HG03460 (cell line): ENCODE results near the gene PHLDA3.
"Not testable (repeated sequence)": the region's sequence is repeated elsewhere in the genome, so short reads cannot be mapped to it uniquely, and the experiment has no call there.

Source experiments
- ATAC-seq: cut with Tn5 transposase; IDR thresholded peaks from one replicate; pipeline ENCODE4 v1.9.1; 2021; ENCODE audit not compliant: unreplicated experiment

Gene PHLDA3

DNA sequence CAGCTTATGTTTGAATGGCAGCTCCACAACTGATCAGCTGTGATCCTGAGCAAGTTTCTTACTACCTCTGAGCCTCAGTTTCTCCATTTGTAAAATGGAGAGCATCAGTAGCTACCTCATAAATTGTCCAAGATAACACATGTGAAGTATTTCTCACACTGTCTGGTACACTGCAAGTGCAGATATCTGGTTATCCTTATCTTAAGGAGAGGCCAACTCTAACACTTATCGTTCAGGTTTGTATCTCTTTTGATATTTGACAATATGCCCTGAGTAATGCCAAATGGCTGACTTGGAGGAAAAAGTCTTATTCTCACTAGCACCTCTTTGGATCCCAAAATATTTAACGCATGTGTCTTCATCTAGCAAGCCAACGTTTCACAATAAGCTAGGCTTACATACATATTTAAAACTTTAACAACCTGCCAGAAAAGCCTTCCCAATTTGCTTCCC lies 35.2 kb upstream of the PHLDA3 start:
- ATAC-seq: no peak

- ATAC-seq: no peak
Observed at GRCh38 chr1:201503397-201504176, 34.6 kb upstream of the PHLDA3 start.

DNA sequence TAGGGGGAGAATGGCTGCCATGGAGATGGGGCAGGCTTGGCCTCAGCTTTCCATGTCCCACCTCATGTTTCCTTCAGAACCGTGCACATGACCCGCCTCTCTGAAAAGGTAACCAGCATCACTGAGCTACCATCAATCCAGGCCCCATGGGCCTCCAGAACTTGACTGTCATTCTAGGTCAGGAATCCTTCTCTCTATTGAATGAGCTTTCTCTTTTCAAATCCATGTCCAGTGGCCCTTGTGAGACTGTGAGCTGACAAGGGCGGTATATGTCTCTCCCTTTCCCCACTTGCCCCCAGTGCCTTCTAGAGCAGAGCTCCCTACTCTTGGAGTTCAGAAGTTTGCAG lies 33.5 kb upstream of the PHLDA3 start:
- no peak for ATAC-seq

GRCh38 chr1:201501812-201502510 lies 33.0 kb upstream of the PHLDA3 start:
- no peak for ATAC-seq

GRCh38 chr1:201501144-201501543 lies 32.2 kb upstream of the PHLDA3 start:
- no peak for ATAC-seq

- no peak for ATAC-seq
Observed at GRCh38 chr1:201500670-201501120, 31.7 kb upstream of the PHLDA3 start.

- no peak for ATAC-seq
Observed at GRCh38 chr1:201499795-201500669, 31.0 kb upstream of the PHLDA3 start.

DNA sequence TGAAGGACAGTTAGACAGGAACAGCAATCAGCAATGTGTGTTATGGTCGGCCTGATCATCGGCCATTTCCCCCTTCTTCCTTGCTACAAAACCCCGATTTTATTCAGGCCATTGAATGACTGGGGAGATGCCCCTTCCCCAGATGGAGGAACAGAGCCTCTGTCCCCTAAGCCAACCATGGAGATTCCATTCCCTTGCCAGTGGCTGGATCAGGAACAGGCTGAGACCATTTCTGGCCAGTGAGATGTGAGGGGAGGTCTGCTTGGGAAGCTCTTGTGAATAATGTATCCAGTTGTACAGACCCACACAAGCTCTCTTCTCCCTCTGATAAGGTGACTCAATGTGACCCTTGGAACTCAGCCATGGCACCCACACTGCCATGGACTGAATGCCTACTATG lies 30.2 kb upstream of the PHLDA3 start:
- no peak for ATAC-seq

DNA sequence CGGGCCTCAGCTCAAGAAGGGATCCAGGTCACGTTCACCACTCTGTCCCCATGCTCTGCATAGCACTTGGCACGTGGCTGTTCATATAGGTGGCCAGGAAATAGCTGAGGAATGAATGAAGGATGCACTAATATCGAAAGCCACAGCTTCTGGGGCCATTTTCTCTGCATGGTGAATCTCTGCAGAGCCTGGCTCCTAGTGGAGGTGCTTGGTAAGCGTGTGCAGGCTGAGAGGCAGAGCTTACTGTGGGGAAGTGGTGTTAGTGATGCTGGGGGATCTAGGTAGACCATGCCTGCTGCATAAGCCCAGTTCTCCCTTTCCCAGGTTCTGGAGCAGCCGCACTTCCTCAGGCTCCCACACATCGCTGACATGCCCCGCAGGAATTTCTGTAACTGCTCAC lies 29.6 kb upstream of the PHLDA3 start:
- ATAC-seq: no peak

GRCh38 chr1:201497935-201498509 lies 29.0 kb upstream of the PHLDA3 start:
- no peak for ATAC-seq

DNA sequence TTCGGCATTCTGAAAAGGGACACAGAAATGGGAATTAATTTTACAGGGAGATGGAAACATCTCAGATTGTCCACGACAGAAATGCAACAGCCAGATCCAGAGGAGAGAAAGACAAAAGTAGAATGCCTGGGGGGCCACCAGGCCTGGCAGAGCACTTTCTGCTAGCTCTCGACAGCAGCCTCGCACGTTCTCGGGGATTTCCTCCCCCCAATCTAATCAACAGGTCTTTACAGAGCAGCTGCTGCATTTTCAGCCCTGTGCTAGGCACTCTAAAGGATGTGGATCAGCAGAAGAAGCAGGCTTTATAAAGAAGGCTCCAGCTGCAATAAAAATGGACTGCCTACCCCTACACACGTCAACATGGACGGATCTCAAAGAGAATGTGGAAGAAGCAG lies 27.3 kb upstream of the PHLDA3 start:
- ATAC-seq: no peak

DNA sequence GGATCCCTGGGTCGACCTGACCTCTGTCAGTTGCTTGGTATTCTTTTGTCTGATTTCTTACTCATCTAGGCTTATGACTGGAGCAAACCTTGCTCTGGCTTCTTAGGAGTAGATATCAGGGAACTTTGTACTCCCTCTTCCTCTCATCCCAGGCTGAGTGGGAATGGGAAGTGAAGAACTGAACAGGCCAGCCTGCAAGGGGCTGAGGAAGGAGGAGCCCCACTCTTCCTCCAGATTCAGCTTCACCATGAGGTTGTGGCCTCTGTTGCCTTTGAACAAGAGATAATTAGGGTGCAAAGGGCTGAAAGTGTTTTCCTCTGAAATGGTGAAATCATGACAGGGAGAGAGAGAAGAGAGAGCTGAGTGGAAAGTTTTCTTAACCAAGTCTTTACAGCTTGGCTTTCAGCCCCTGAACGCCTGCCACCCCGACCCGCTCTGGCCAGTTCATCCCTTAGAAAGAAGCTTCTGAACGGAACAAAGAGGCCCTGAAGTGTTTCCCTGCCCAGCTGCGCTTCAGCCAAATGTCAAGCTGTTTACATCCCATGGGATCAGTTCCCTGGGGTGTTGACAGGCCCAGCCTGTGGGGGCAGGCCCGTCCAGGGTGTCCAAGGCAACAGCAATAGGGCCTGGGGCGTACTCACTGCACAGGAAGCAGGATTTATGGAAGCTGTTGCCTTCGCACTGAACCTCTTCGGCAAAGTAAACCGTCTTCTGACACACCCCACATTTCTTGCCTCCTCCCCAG lies 26.7 kb upstream of the PHLDA3 start:
- no peak for ATAC-seq

GRCh38 chr1:201493757-201494617 lies 25.0 kb upstream of the PHLDA3 start:
- no peak for ATAC-seq

DNA sequence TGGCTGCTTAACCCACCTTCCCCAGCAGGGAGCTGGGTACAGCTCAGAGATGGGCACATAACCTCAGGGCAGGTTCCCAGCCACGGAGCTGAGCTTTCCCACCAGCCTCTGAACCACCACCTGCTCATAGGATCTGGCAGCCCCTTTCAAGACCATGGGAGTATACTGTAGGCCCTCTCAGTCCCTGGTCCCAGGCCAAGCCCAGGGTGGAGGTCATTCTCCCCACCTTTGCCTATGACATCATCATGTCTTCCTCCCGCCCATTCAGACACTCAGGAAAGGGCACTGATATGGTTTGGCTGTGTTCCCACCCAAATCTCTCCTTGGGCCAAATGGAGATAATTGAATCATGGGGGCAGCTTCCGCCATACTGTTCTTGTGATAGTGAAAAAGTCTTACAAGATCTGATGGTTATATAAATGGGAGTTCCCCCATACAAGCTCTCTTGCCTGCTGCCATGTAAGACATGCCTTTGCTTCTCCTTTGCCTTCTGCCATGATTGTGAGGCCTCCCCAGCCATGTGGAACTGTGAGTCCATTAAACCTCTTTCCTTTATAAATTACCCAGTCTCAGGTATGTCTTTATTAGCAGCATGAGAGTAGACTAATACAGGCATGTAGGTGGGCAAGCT lies 24.2 kb upstream of the PHLDA3 start:
- ATAC-seq: not testable (repeated sequence)

DNA sequence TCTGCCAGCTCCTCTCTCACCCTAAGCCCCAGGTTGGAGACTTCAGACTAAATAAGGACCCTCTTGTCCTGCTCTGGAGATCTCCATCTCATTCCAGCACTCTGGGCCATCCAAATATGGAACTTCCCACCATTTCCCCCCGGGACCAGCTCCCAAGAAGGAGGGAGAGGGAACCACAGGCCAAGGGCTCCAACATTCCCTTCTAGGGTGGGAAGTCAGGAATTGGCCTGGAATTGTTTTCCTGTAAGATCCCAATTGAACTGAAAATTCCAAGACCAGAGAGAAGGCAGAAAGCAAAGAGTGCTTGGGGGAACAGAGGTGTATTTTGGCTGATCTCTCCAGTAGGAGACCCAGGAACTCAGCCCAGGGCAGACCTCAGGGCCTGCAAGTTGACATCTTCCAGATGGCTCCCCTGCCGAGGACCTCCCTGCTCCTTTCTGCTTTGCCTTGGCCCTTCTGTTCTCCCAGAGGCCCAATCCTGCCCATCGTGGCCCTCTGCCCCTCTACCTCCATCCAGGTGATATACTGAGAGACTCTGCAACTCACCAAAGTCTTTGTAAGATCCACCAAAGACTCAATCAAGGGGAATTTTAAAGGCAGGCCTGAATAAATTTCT lies 23.0 kb upstream of the PHLDA3 start:
- ATAC-seq: no peak

DNA sequence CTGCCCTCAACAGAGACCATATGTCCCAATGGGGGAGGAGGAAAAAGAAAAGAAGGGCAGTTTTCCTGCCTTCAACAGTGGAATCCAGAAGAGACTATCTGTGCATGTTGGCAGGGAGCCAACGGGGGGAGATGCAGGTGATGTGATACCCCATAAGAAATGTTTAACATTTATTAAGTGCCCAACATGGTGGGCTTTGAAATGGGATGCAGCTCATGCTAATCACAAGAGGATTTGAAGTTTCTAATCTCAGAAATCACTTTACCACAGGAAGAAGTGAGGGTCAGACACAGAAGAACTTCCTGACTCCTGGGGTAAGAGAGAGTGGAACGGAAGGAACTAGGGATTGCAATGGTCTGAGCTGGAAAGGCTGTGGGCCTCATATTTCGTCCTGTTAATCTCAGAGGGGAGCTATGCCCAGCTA lies 21.7 kb upstream of the PHLDA3 start:
- no peak for ATAC-seq

GRCh38 chr1:201489643-201490261 lies 20.8 kb upstream of the PHLDA3 start:
- no peak for ATAC-seq
